Trophoblast cell (in vitro differentiated cells and primary cell): ENCODE data around the gene CPED1.
"Not testable (repeated sequence)": the region's sequence is repeated elsewhere in the genome, so short reads cannot be mapped to it uniquely, and the experiment has no call there.

Experiments used
- DNase-seq, 2 donors: peaks; one replicate each; pipeline ENCODE4 v3.0.0-alpha.2; 2016
- H2AFZ ChIP-seq: 2 replicates; pipeline ENCODE4 v1.6.1; 2013; ENCODE audit warnings: low read length, moderate library complexity, mild to moderate bottlenecking; ENCODE audit not compliant: insufficient read depth, poor library complexity
- H2AK5ac ChIP-seq: 2 replicates; pipeline ENCODE4 v1.6.1; 2013; ENCODE audit warnings: mild to moderate bottlenecking, low read length
- H2BK120ac ChIP-seq: 2 replicates; pipeline ENCODE4 v1.6.1; 2013; ENCODE audit warnings: low read length, mild to moderate bottlenecking, moderate library complexity; ENCODE audit not compliant: insufficient read depth, poor library complexity
- H2BK12ac ChIP-seq: 2 replicates; pipeline ENCODE4 v1.6.1; 2013; ENCODE audit warnings: mild to moderate bottlenecking, low read length, moderate library complexity
- H2BK5ac ChIP-seq: 2 replicates; pipeline ENCODE4 v1.6.1; 2013; ENCODE audit warnings: low read length, low read depth, moderate library complexity, mild to moderate bottlenecking; ENCODE audit not compliant: poor library complexity
- H3K14ac ChIP-seq: 2 replicates; pipeline ENCODE4 v1.6.1; 2013; ENCODE audit warnings: mild to moderate bottlenecking, low read length
- H3K18ac ChIP-seq: 2 replicates; pipeline ENCODE4 v1.6.1; 2013; ENCODE audit warnings: mild to moderate bottlenecking, low read length
- H3K23ac ChIP-seq: 2 replicates; pipeline ENCODE4 v1.6.1; 2013; ENCODE audit warnings: low read length
- H3K27ac ChIP-seq: 2 replicates; pipeline ENCODE4 v1.5.1; 2013; ENCODE audit warnings: low read depth, mild to moderate bottlenecking, inconsistent platforms, low read length, moderate library complexity
- H3K27me3 ChIP-seq: 2 replicates; pipeline ENCODE4 v1.6.1; 2013; ENCODE audit warnings: inconsistent platforms, mild to moderate bottlenecking, low read length, moderate library complexity; ENCODE audit not compliant: insufficient read depth
- H3K36me3 ChIP-seq, 2 experiments: 1 replicate in 1 of 2; 2 replicates in 1 of 2; pipeline ENCODE4 v1.6.1; 2013; ENCODE audit warnings: low read length in 2 of 2, mild to moderate bottlenecking in 2 of 2, moderate library complexity in 1 of 2; ENCODE audit not compliant: insufficient read depth in 2 of 2, control insufficient read depth in 1 of 2
- H3K4ac ChIP-seq: 2 replicates; pipeline ENCODE4 v1.6.1; 2013; ENCODE audit warnings: low read depth, mild to moderate bottlenecking, low read length, moderate library complexity
- H3K4me1 ChIP-seq, 2 experiments: 1 replicate in 1 of 2; 2 replicates in 1 of 2; pipeline ENCODE4 v1.6.1; 2013; ENCODE audit warnings: low read length in 2 of 2, mild to moderate bottlenecking in 2 of 2, moderate library complexity in 1 of 2; ENCODE audit not compliant: insufficient read depth in 2 of 2, control insufficient read depth in 1 of 2
- H3K4me2 ChIP-seq: 2 replicates; pipeline ENCODE4 v1.6.1; 2013; ENCODE audit warnings: inconsistent platforms, mild to moderate bottlenecking, low read length, moderate library complexity
- H3K4me3 ChIP-seq: 2 replicates; pipeline ENCODE4 v1.5.1; 2013; ENCODE audit warnings: mild to moderate bottlenecking, low read depth, low read length, inconsistent platforms
- H3K79me1 ChIP-seq: one replicate; pipeline ENCODE4 v1.6.1; 2013; ENCODE audit warnings: low read length
- H3K79me2 ChIP-seq: 2 replicates; pipeline ENCODE4 v1.6.1; 2013; ENCODE audit warnings: low read length, mild to moderate bottlenecking; ENCODE audit not compliant: control insufficient read depth, insufficient read depth, poor library complexity
- H3K9ac ChIP-seq: 2 replicates; pipeline ENCODE4 v1.6.1; 2013; ENCODE audit warnings: mild to moderate bottlenecking, low read length
- H3K9me3 ChIP-seq: 2 replicates; pipeline ENCODE4 v1.6.1; 2013; ENCODE audit warnings: low read depth, mild to moderate bottlenecking, control low read depth, inconsistent platforms, low read length; ENCODE audit not compliant: insufficient read depth
- H4K12ac ChIP-seq: 2 replicates; pipeline ENCODE4 v1.6.1; 2013; ENCODE audit warnings: low read depth, mild to moderate bottlenecking, low read length, moderate library complexity
- H4K8ac ChIP-seq: 2 replicates; pipeline ENCODE4 v1.6.1; 2013; ENCODE audit warnings: low read depth, mild to moderate bottlenecking, low read length, moderate library complexity
- H4K91ac ChIP-seq: one replicate; pipeline ENCODE4 v1.6.1; 2013; ENCODE audit warnings: low read depth, mild to moderate bottlenecking, low read length, moderate library complexity
- WGBS: extraction: QIAGEN DNeasy Blood & Tissue Kit; methylation state at CpG from one replicate; pipeline ENCODE4 v1.1.7; 2013; ENCODE audit warnings: missing lambda C conversion rate; ENCODE audit not compliant: insufficient read length, insufficient coverage; ENCODE audit errors: extremely low coverage; 5-methylcytosine and 5-hydroxymethylcytosine counted together

CPED1 gene

GRCh38 chr7:120981117-120981516, 7.4 kb upstream of the CPED1 start:
- Histone ChIP-seq H3K4me1 (no peaks in the 10 kb centered on the region), H3K4me3 (no peak overlapping the region), H3K9me3 (no peaks in the 10 kb centered on the region), H2AFZ (no peak overlapping the region), H4K8ac (no peak overlapping the region), H3K18ac (no peak overlapping the region), H3K27ac (no peak overlapping the region), H3K9ac (no peak overlapping the region), H2AK5ac (no peak overlapping the region), H3K4me2 (no peak overlapping the region), H3K23ac (no peak overlapping the region), H3K79me2 (no peaks in the 10 kb centered on the region), H2BK120ac (no peak overlapping the region), H3K79me1 (no peaks in the 10 kb centered on the region), H2BK5ac (no peak overlapping the region), H4K91ac (no peak overlapping the region), H3K4ac (no peak overlapping the region), H3K14ac (no peak overlapping the region), H3K27me3 (no peaks in the 10 kb centered on the region), H4K12ac (no peak overlapping the region), H3K36me3 (no peaks in the 10 kb centered on the region), H2BK12ac (no peak overlapping the region)
- WGBS = no CpG with 5 or more reads among the region's 1 CpG
- DNase-seq = no peak

- H2BK5ac ChIP-seq = no peak overlapping the region
- H3K36me3 ChIP-seq = no peaks in the 10 kb centered on the region
- no peak overlapping the region for H3K23ac ChIP-seq
- DNase-seq = peak in 1 of 2 donors; percentile 17
- no peak overlapping the region for H4K12ac ChIP-seq
- no peak overlapping the region for H2AFZ ChIP-seq
- no peaks in the 10 kb centered on the region for H3K4me1 ChIP-seq
- H4K91ac ChIP-seq = no peak overlapping the region
- no peak overlapping the region for H3K4ac ChIP-seq
- H4K8ac ChIP-seq = no peak overlapping the region
- H3K9ac ChIP-seq = no peak overlapping the region
- H3K14ac ChIP-seq = no peak overlapping the region
- H3K4me3 ChIP-seq = no peak overlapping the region
- H3K79me2 ChIP-seq = no peaks in the 10 kb centered on the region
- H2AK5ac ChIP-seq = no peak overlapping the region
- no peaks in the 10 kb centered on the region for H3K9me3 ChIP-seq
- no peak overlapping the region for H3K27ac ChIP-seq
- H3K27me3 ChIP-seq = no peaks in the 10 kb centered on the region
- H3K4me2 ChIP-seq = no peak overlapping the region
- H2BK12ac ChIP-seq = no peak overlapping the region
- H3K79me1 ChIP-seq = no peaks in the 10 kb centered on the region
- no CpG with 5 or more reads among the region's 4 CpGs for WGBS
- no peak overlapping the region for H3K18ac ChIP-seq
- H2BK120ac ChIP-seq = no peak overlapping the region
Observed at GRCh38 chr7:120981888-120982615, 6.5 kb upstream of the CPED1 start.

- not testable (repeated sequence) for H3K23ac ChIP-seq, H2BK5ac ChIP-seq, H3K27ac ChIP-seq, H3K4ac ChIP-seq, H3K9me3 ChIP-seq, H3K18ac ChIP-seq, DNase-seq, H3K36me3 ChIP-seq, H4K91ac ChIP-seq, H3K14ac ChIP-seq, H2AK5ac ChIP-seq, H3K27me3 ChIP-seq, H3K4me3 ChIP-seq, H3K9ac ChIP-seq, H2BK120ac ChIP-seq, H3K4me2 ChIP-seq, H3K79me1 ChIP-seq, H4K8ac ChIP-seq, H4K12ac ChIP-seq, H3K79me2 ChIP-seq, H2BK12ac ChIP-seq, H2AFZ ChIP-seq, H3K4me1 ChIP-seq
- no CpG with 5 or more reads among the region's 8 CpGs for WGBS
Observed at GRCh38 chr7:120983592-120983991, 4.9 kb upstream of the CPED1 start.

GRCh38 chr7:120984406-120984805, 4.1 kb upstream of the CPED1 start:
- no peaks in the 10 kb centered on the region for H3K36me3 ChIP-seq
- no peak overlapping the region for H2AFZ ChIP-seq
- H3K4me3 ChIP-seq = no peak overlapping the region
- H3K9me3 ChIP-seq = no peaks in the 10 kb centered on the region
- H4K8ac ChIP-seq = no peak overlapping the region
- H3K79me2 ChIP-seq = no peaks in the 10 kb centered on the region
- H4K91ac ChIP-seq = no peak overlapping the region
- H3K14ac ChIP-seq = no peak overlapping the region
- no peaks in the 10 kb centered on the region for H3K79me1 ChIP-seq
- no peak overlapping the region for H3K4ac ChIP-seq
- H3K27ac ChIP-seq = no peak overlapping the region
- no peaks in the 10 kb centered on the region for H3K4me1 ChIP-seq
- no peak overlapping the region for H2BK5ac ChIP-seq
- no peak overlapping the region for H3K4me2 ChIP-seq
- no peak overlapping the region for H2BK120ac ChIP-seq
- no peak overlapping the region for H4K12ac ChIP-seq
- no peak overlapping the region for H2BK12ac ChIP-seq
- H3K9ac ChIP-seq = no peak overlapping the region
- H2AK5ac ChIP-seq = no peak overlapping the region
- no peak overlapping the region for H3K18ac ChIP-seq
- no peak for DNase-seq
- WGBS = no CpG with 5 or more reads among the region's 3 CpGs
- H3K23ac ChIP-seq = no peak overlapping the region
- no peaks in the 10 kb centered on the region for H3K27me3 ChIP-seq
